Karpas-422 (cell line): ENCODE measurements around the gene TRDN. TPM values are rescaled to one million over a fixed set of nuclear protein-coding genes. Genes with fewer than 3 reads are reported as not detected.

Experiments
- DNase-seq: peaks from one replicate; pipeline ENCODE4 v3.0.0-alpha.2; 2015
- H2AFZ ChIP-seq: fragments of 200-600 bp; sonication (generic); 2 replicates; pipeline ENCODE4 v1.6.1; 2014; ENCODE audit warnings: antibody characterized with exemption, low read length, mixed read lengths
- H3K27ac ChIP-seq: fragments of 200-600 bp; sonication (generic); 2 replicates; pipeline ENCODE4 v1.5.1; 2014; ENCODE audit warnings: mild to moderate bottlenecking, low read length, moderate library complexity
- H3K27me3 ChIP-seq: fragments of 200-600 bp; sonication (generic); 2 replicates; pipeline ENCODE4 v1.6.1; 2014; ENCODE audit warnings: low read length, mixed read lengths
- H3K36me3 ChIP-seq: fragments of 200-600 bp; sonication (generic); 2 replicates; pipeline ENCODE4 v1.6.1; 2014; ENCODE audit warnings: low read length, mixed read lengths; ENCODE audit not compliant: insufficient read depth
- H3K4me1 ChIP-seq: fragments of 200-600 bp; sonication (generic); 2 replicates; pipeline ENCODE4 v1.6.1; 2014; ENCODE audit warnings: mild to moderate bottlenecking, low read length, mixed read lengths
- H3K4me2 ChIP-seq: fragments of 200-600 bp; sonication (generic); 2 replicates; pipeline ENCODE4 v1.6.1; 2014; ENCODE audit warnings: low read length, low read depth, mild to moderate bottlenecking; ENCODE audit not compliant: poor library complexity, severe bottlenecking
- H3K4me3 ChIP-seq: fragments of 200-600 bp; sonication (generic); 2 replicates; pipeline ENCODE4 v1.5.1; 2014; ENCODE audit warnings: mild to moderate bottlenecking, antibody characterized with exemption, low read length, mixed read lengths
- H3K79me2 ChIP-seq: fragments of 200-600 bp; sonication (generic); 2 replicates; pipeline ENCODE4 v1.6.1; 2014; ENCODE audit warnings: mild to moderate bottlenecking, low read length, mixed read lengths
- H3K9ac ChIP-seq: fragments of 200-600 bp; sonication (generic); 2 replicates; pipeline ENCODE4 v1.6.0; 2014; ENCODE audit warnings: low read length
- H3K9me2 ChIP-seq: fragments of 200-600 bp; sonication (generic), shearing (Covaris generic); replicated peaks from 2 replicates; pipeline ENCODE4 v1.6.0; 2014; ENCODE audit warnings: mild to moderate bottlenecking, low read length, moderate library complexity; ENCODE audit not compliant: insufficient read depth
- H3K9me3 ChIP-seq: fragments of 300-700, 200-600 bp; sonication (generic); 2 replicates; pipeline ENCODE4 v1.6.1; 2014; ENCODE audit warnings: low read length, mixed read lengths
- H4K20me1 ChIP-seq: fragments of 200-600 bp; sonication (generic); 2 replicates; pipeline ENCODE4 v1.6.1; 2014; ENCODE audit warnings: mild to moderate bottlenecking, antibody characterized with exemption, low read length, low read depth; ENCODE audit not compliant: insufficient read depth
- total RNA-seq: library from RNA; depleted of rRNA; stranded (reverse); fragments of >200 nt; shearing (Covaris generic); gene quantifications from 2 replicates; pipeline ENCODE4 v1.2.3, GENCODE V29; 2014; ENCODE audit warnings: low replicate concordance

The TRDN gene
- total RNA-seq, 1 experiment from 2014 or later: not detected

DNA sequence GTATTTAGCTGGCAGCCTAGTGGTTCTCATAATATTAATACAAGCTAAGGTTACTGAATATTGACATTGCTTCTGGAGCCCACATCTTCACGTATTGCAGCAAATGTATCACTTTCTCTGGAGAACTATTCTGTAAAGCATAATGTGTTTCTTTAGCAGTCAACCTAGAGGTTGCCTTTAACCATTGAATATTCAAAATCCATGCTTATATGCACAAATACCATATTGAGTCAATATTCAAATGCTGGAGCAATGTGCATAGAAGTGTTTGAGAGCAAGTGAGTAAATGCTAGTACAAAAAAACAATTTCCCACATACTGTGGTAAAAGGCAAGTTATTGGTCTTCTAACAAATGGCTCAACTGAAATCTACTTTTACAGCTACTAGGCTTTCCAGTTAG lies 231.8 kb downstream of the TRDN start:
- Histone ChIP-seq H3K4me1 (no peaks in the 10 kb centered on the region), H3K27me3 (no peaks in the 10 kb centered on the region), H3K9me2 (no peaks in the 10 kb centered on the region), H2AFZ (no peak overlapping the region), H3K27ac (no peak overlapping the region), H3K4me3 (no peak overlapping the region), H3K79me2 (no peaks in the 10 kb centered on the region), H3K9ac (no peak overlapping the region), H3K36me3 (no peaks in the 10 kb centered on the region), H4K20me1 (no peaks in the 10 kb centered on the region), H3K9me3 (no peaks in the 10 kb centered on the region; the same call in none of the 2 replicates), H3K4me2 (no peak overlapping the region)
- no peak for DNase-seq

DNA sequence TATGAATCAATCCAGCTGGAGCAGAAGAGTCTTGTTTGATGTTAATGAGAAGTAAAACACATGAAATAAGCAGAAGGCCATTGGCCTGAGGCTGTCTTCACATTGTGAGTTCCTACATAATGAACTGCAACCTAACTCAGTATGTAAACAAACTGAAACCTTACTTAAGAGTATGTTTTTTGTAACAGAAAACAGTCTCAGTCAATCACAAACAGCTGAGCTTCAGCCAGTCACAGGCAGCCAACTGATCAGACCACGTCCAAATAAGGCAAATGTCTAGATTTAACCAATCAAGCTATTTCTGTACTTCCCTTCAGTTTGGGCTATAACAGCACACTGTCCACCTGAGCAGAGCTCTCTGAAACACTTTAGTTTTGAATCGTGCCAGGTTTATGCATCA lies 234.7 kb downstream of the TRDN start:
- Histone ChIP-seq H2AFZ (no peak overlapping the region), H3K9ac (no peak overlapping the region), H3K27ac (no peak overlapping the region), H3K36me3 (no peaks in the 10 kb centered on the region), H4K20me1 (no peaks in the 10 kb centered on the region), H3K79me2 (no peaks in the 10 kb centered on the region), H3K27me3 (no peaks in the 10 kb centered on the region), H3K4me3 (no peak overlapping the region), H3K4me2 (no peak overlapping the region), H3K4me1 (no peaks in the 10 kb centered on the region), H3K9me3 (no peaks in the 10 kb centered on the region; the same call in 1 of the 2 replicates), H3K9me2 (no peaks in the 10 kb centered on the region)
- DNase-seq: no peak

DNA sequence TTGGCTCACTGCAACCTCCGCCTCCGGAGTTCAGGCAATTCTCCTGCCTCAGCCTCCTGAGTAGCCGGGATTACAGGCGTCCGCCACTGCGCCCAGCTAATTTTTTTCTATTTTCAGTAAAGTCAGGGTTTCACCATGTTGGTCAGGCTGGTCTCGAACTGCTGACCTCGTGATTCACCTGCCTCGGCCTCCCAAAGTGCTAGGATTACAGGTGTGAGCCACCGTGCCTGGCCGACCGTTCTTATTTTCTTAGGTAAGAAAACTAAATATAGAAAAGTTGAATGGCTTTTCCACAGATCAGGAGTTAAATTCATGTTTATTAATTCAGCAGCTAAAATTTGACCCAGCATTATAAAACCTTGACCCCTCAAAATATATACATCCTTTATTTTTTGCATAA lies 238.7 kb downstream of the TRDN start:
- Histone ChIP-seq H3K4me3 (no peak overlapping the region), H3K79me2 (no peaks in the 10 kb centered on the region), H3K27ac (no peak overlapping the region), H3K36me3 (no peaks in the 10 kb centered on the region), H3K4me1 (no peaks in the 10 kb centered on the region), H3K4me2 (no peak overlapping the region), H3K9ac (no peak overlapping the region), H3K9me3 (no peaks in the 10 kb centered on the region; the same call in 1 of the 2 replicates), H2AFZ (no peak overlapping the region), H3K27me3 (no peaks in the 10 kb centered on the region), H3K9me2 (no peaks in the 10 kb centered on the region), H4K20me1 (no peaks in the 10 kb centered on the region)
- DNase-seq: no peak

DNA sequence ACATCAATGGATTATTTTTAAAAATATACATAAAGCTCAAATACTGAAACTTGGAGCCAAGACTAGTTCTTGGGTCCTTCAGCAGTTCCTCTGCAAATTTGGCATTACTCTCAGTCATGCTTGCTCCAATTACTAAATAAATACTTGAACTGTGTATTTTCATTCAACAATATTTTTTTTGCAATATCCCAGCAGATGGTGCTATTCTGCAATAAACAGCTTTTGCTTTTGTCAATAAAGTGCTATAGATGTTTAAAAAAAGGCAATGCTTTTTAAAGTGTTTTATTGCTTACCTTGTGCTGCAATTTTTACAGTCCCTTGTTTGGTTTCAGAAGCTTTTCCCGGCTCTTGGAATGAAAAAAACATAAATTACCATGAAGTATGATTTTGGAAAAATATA lies 243.4 kb downstream of the TRDN start:
- Histone ChIP-seq H3K27ac (no peak overlapping the region), H3K4me1 (no peaks in the 10 kb centered on the region), H4K20me1 (no peaks in the 10 kb centered on the region), H3K36me3 (no peaks in the 10 kb centered on the region), H3K79me2 (no peaks in the 10 kb centered on the region), H3K4me2 (no peak overlapping the region), H3K4me3 (no peak overlapping the region), H2AFZ (no peak overlapping the region), H3K9me3 (no peaks in the 10 kb centered on the region), H3K9ac (no peak overlapping the region), H3K27me3 (no peaks in the 10 kb centered on the region), H3K9me2 (0 out of 2 replicates have a peak, but pooled peaks cover 5% of the 10 kb centered on the region)
- DNase-seq: no peak

DNA sequence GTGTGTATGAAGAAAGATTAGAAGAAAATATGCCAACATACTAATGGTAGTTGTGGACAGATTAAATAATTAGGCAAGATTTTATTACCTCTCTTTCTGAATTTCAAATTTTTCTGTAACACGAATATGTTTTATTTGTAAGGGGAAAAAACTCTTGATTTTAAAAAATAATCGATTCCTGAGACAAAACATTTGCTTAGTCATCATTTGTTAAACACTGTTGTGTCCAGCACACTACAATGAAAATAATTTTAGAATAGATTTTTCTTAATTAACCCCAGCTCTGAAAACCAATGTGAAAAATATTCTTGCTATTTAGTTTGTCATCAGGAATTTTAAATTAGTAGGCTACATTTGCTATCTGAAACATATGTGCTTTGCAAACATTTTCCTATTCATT lies 253.0 kb downstream of the TRDN start:
- no peaks in the 10 kb centered on the region for H3K27me3 ChIP-seq
- H3K4me1 ChIP-seq: no peaks in the 10 kb centered on the region
- no peaks in the 10 kb centered on the region for H3K9me2 ChIP-seq
- no peak overlapping the region for H2AFZ ChIP-seq
- H3K27ac ChIP-seq: no peak overlapping the region
- H3K36me3 ChIP-seq: no peaks in the 10 kb centered on the region
- no peaks in the 10 kb centered on the region for H4K20me1 ChIP-seq
- DNase-seq: no peak
- H3K4me2 ChIP-seq: no peak overlapping the region
- H3K9ac ChIP-seq: no peak overlapping the region
- H3K4me3 ChIP-seq: no peak overlapping the region
- no peaks in the 10 kb centered on the region for H3K79me2 ChIP-seq
- H3K9me3 ChIP-seq: no peaks in the 10 kb centered on the region

DNA sequence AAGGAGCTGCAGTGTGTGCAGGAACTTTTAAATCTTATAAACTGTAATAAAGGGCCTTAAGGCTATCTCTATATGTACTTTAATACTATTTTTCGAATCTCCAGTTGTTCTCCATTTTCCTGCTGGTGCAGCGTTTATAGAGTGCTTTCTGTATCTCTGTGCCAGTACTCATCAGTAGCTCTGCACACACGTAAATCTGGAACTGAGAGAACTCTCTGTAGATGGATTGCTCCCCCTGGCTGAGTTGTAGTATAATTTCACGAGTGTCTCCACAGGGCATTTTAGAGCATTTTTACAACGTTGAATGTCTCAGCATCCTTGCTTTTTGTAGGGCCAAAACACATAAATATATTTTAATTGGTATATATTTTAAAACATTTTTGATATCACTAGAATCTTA lies 256.5 kb downstream of the TRDN start:
- Histone ChIP-seq H3K9ac (no peak overlapping the region), H3K4me1 (no peaks in the 10 kb centered on the region), H3K36me3 (no peaks in the 10 kb centered on the region), H2AFZ (no peak overlapping the region), H3K79me2 (no peaks in the 10 kb centered on the region), H3K4me3 (no peak overlapping the region), H3K9me2 (no peaks in the 10 kb centered on the region), H4K20me1 (no peaks in the 10 kb centered on the region), H3K9me3 (no peaks in the 10 kb centered on the region), H3K4me2 (no peak overlapping the region), H3K27me3 (no peaks in the 10 kb centered on the region), H3K27ac (no peak overlapping the region)
- no peak for DNase-seq

DNA sequence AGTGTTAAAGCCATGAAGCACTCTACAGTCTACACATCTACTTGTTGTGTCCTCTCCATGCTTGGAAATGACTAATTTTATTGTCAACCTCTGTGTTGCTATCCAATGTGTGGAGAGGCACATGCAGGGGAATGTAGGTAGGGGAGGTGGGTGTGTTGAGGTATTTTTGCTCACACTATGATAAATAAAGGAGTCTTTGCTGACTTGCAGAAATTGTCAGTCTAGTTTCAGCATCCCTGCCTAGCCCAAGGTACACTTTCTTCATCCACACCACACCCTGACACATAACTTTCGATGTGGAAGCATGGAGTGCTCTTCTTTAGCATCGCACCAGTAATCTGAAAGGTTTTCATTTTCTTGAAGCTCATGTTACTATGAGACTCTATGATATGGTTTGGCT lies 264.0 kb downstream of the TRDN start:
- Histone ChIP-seq H3K4me1 (no peaks in the 10 kb centered on the region), H3K79me2 (no peaks in the 10 kb centered on the region), H3K9me2 (no peaks in the 10 kb centered on the region), H3K9me3 (peaks cover 4% of the 10 kb centered on the region), H3K36me3 (no peaks in the 10 kb centered on the region), H3K27ac (no peak overlapping the region), H3K9ac (no peak overlapping the region), H3K4me2 (no peak overlapping the region), H3K27me3 (no peaks in the 10 kb centered on the region), H4K20me1 (no peaks in the 10 kb centered on the region), H2AFZ (no peak overlapping the region), H3K4me3 (no peak overlapping the region)
- DNase-seq: no peak

DNA sequence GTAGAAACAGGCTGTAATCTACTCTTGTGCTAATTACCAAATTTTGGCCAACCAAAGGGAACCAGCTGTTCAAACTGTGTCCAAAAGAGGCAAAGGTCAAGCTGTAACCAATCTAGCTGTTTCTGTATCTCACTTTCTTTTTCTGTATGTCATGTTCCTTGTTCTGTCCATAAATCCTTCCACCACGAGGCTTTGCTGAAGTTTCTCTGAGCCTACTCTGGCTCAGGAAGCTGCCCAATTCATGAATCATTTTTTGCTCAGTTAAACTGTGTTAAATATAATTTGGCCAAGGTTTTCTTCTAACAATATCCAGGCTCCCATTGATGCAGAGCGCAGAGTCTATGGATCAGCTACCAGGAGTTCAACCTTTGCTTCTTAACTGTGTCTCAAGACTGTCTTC lies 272.8 kb downstream of the TRDN start:
- Histone ChIP-seq H4K20me1 (no peaks in the 10 kb centered on the region), H3K4me1 (no peaks in the 10 kb centered on the region), H3K4me2 (no peak overlapping the region), H3K27ac (no peak overlapping the region), H3K79me2 (no peaks in the 10 kb centered on the region), H3K36me3 (no peaks in the 10 kb centered on the region), H3K9me2 (no peaks in the 10 kb centered on the region), H3K27me3 (no peaks in the 10 kb centered on the region), H3K9me3 (peaks cover 15% of the 10 kb centered on the region), H3K4me3 (no peak overlapping the region), H3K9ac (no peak overlapping the region), H2AFZ (no peak overlapping the region)
- no peak for DNase-seq

DNA sequence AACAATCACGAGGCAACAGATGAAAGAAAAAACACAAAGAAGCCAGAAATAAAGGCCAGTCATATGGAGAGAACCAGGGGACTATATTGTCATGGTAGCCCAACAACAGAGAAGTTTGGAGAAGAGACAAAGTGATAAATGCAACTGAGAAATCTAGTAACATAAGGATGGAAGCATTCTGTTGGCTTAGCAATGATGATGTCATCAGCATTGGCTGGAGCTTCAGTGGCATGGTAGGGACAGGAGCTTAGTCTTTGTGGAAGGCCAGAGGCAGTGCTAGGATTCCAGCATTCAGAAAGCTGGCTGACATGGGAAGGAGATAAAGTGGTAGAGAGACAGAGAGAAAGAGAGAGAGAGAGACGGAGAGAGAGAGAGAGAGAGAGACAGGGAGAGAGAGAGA lies 276.4 kb downstream of the TRDN start:
- Histone ChIP-seq H3K36me3 (no peaks in the 10 kb centered on the region), H3K27me3 (no peaks in the 10 kb centered on the region), H3K4me3 (no peak overlapping the region), H4K20me1 (no peaks in the 10 kb centered on the region), H2AFZ (no peak overlapping the region), H3K9me3 (peaks cover 15% of the 10 kb centered on the region), H3K4me1 (no peaks in the 10 kb centered on the region), H3K27ac (no peak overlapping the region), H3K4me2 (no peak overlapping the region), H3K9me2 (no peaks in the 10 kb centered on the region), H3K79me2 (no peaks in the 10 kb centered on the region), H3K9ac (no peak overlapping the region)
- DNase-seq: no peak
